GM19043 (cell line): ENCODE measurements around the gene CHSY3.
A peak's percentile ranks its signal among the peaks of the same experiment; 100 is the strongest.

Experiments used
- ATAC-seq: cut with Tn5 transposase; IDR thresholded peaks from one replicate; pipeline ENCODE4 v1.9.1; 2021; ENCODE audit warnings: low read depth; ENCODE audit not compliant: unreplicated experiment

CHSY3 gene

GRCh38 chr5:129945028-129945427 lies 40.8 kb downstream of the CHSY3 start:
- ATAC-seq, result no peak

GRCh38 chr5:129945774-129946270 lies 41.6 kb downstream of the CHSY3 start:
- ATAC-seq, result no peak

GRCh38 chr5:129951039-129951438 lies 46.8 kb downstream of the CHSY3 start:
- ATAC-seq, result no peak

GRCh38 chr5:129958581-129958980 lies 54.3 kb downstream of the CHSY3 start:
- ATAC-seq, result no peak

- ATAC-seq, result no peak
Observed at GRCh38 chr5:129960831-129961230, 56.6 kb downstream of the CHSY3 start.

- ATAC-seq, result no peak
Observed at GRCh38 chr5:129962506-129962905, 58.2 kb downstream of the CHSY3 start.

- ATAC-seq, result no peak
Observed at GRCh38 chr5:129963359-129963758, 59.1 kb downstream of the CHSY3 start.

GRCh38 chr5:129966071-129966470 lies 61.8 kb downstream of the CHSY3 start:
- no peak for ATAC-seq

- ATAC-seq, result no peak
Observed at GRCh38 chr5:129971714-129972113, 67.4 kb downstream of the CHSY3 start.

- no peak for ATAC-seq
Observed at GRCh38 chr5:129972465-129973141, 68.3 kb downstream of the CHSY3 start.

- ATAC-seq, result no peak
Observed at GRCh38 chr5:129973716-129974426, 69.6 kb downstream of the CHSY3 start.

GRCh38 chr5:129977810-129978209 lies 73.5 kb downstream of the CHSY3 start:
- ATAC-seq, result peak; percentile 93

- no peak for ATAC-seq
Observed at GRCh38 chr5:129978270-129978669, 74.0 kb downstream of the CHSY3 start.

GRCh38 chr5:129988453-129988852 lies 84.2 kb downstream of the CHSY3 start:
- ATAC-seq, result no peak

GRCh38 chr5:129991780-129992179 lies 87.5 kb downstream of the CHSY3 start:
- ATAC-seq, result no peak

GRCh38 chr5:129996896-129997295 lies 92.6 kb downstream of the CHSY3 start:
- no peak for ATAC-seq

- ATAC-seq, result no peak
Observed at GRCh38 chr5:130000460-130000859, 96.2 kb downstream of the CHSY3 start.

GRCh38 chr5:130002183-130002582 lies 97.9 kb downstream of the CHSY3 start:
- ATAC-seq, result no peak

- ATAC-seq, result no peak
Observed at GRCh38 chr5:130002876-130003275, 98.6 kb downstream of the CHSY3 start.

GRCh38 chr5:130011986-130012385 lies 107.7 kb downstream of the CHSY3 start:
- ATAC-seq, result no peak

GRCh38 chr5:130017173-130017572 lies 112.9 kb downstream of the CHSY3 start:
- no peak for ATAC-seq

GRCh38 chr5:130018641-130019040 lies 114.4 kb downstream of the CHSY3 start:
- ATAC-seq, result no peak
